HG02943 (cell line): ENCODE results near the gene PALLD.
"Not testable (repeated sequence)": the region's sequence is repeated elsewhere in the genome, so short reads cannot be mapped to it uniquely, and the experiment has no call there.

Experiments
- ATAC-seq: cut with Tn5 transposase; IDR thresholded peaks from one replicate; pipeline ENCODE4 v1.9.1; 2021; ENCODE audit warnings: mild to moderate bottlenecking, low read depth, moderate library complexity; ENCODE audit not compliant: unreplicated experiment

Gene PALLD

GRCh38 chr4:168802222-168802621 lies 305.4 kb downstream of the PALLD start:
- ATAC-seq: no peak

GRCh38 chr4:168803052-168803451 lies 306.2 kb downstream of the PALLD start:
- ATAC-seq: not testable (repeated sequence)

- ATAC-seq: no peak
Observed at GRCh38 chr4:168803732-168804131, 306.9 kb downstream of the PALLD start.

GRCh38 chr4:168804146-168804545 lies 307.3 kb downstream of the PALLD start:
- no peak for ATAC-seq

- no peak for ATAC-seq
Observed at GRCh38 chr4:168805341-168805740, 308.5 kb downstream of the PALLD start.

- not testable (repeated sequence) for ATAC-seq
Observed at GRCh38 chr4:168806247-168806646, 309.4 kb downstream of the PALLD start.

- ATAC-seq: no peak
Observed at GRCh38 chr4:168811207-168811606, 314.4 kb downstream of the PALLD start.

- ATAC-seq: no peak
Observed at GRCh38 chr4:168811786-168812651, 315.2 kb downstream of the PALLD start.

GRCh38 chr4:168812806-168813205 lies 316.0 kb downstream of the PALLD start:
- ATAC-seq: no peak

- ATAC-seq: no peak
Observed at GRCh38 chr4:168813890-168814289, 317.0 kb downstream of the PALLD start.

- no peak for ATAC-seq
Observed at GRCh38 chr4:168815379-168816345, 318.8 kb downstream of the PALLD start.

GRCh38 chr4:168817370-168817769 lies 320.5 kb downstream of the PALLD start:
- ATAC-seq: no peak

- no peak for ATAC-seq
Observed at GRCh38 chr4:168822481-168822880, 325.6 kb downstream of the PALLD start.

- no peak for ATAC-seq
Observed at GRCh38 chr4:168825975-168826374, 329.1 kb downstream of the PALLD start.

GRCh38 chr4:168826620-168827019 lies 329.8 kb downstream of the PALLD start:
- ATAC-seq: no peak

GRCh38 chr4:168830777-168831512 lies 334.1 kb downstream of the PALLD start:
- no peak for ATAC-seq

GRCh38 chr4:168831585-168831918 lies 334.7 kb downstream of the PALLD start:
- ATAC-seq: no peak

GRCh38 chr4:168831919-168832762 lies 335.3 kb downstream of the PALLD start:
- peak; percentile 90 for ATAC-seq

GRCh38 chr4:168832763-168833575 lies 336.1 kb downstream of the PALLD start:
- ATAC-seq: no peak
